HepG2 (cell line): ENCODE measurements around the gene FAM53B.

Source experiments
- FOXJ3 ChIP-seq: sonication (generic); formaldehyde crosslinking; IDR thresholded peaks from 2 replicates; pipeline ENCODE4 v1.4.0; 2020; ENCODE audit warnings: missing genetic modification reagents, mild to moderate bottlenecking, borderline replicate concordance
- HDAC1 ChIP-seq: sonication (generic); formaldehyde crosslinking; IDR thresholded peaks from 2 replicates; pipeline ENCODE4 v1.5.1; 2020; ENCODE audit warnings: mild to moderate bottlenecking, missing genetic modification reagents
- HNRNPK ChIP-seq: fragments of 200-400 bp; formaldehyde crosslinking; IDR thresholded peaks from 2 replicates; pipeline ENCODE4 v1.6.1; 2018; ENCODE audit warnings: low read length, low read depth, moderate library complexity, mild to moderate bottlenecking; ENCODE audit not compliant: poor library complexity, severe bottlenecking
- NR1H2 ChIP-seq: sonication (generic); formaldehyde crosslinking; IDR thresholded peaks from 2 replicates; pipeline ENCODE4 v1.8.1; 2022; ENCODE audit warnings: low read depth, missing genetic modification reagents, borderline replicate concordance
- RFX1 ChIP-seq: fragments of 450-650 bp; IDR thresholded peaks from 2 replicates; pipeline ENCODE4 v1.6.1; 2017
- SNRNP70 ChIP-seq: fragments of 200-400 bp; formaldehyde crosslinking; IDR thresholded peaks from 2 replicates; pipeline ENCODE4 v1.6.1; 2017; ENCODE audit warnings: mild to moderate bottlenecking, low read depth, low read length, moderate library complexity
- TAF1 ChIP-seq: sonication (generic); formaldehyde crosslinking; IDR thresholded peaks from 2 replicates; pipeline ENCODE4 v1.4.0; 2020; ENCODE audit warnings: missing genetic modification reagents
- ZNF234 ChIP-seq: sonication (generic); formaldehyde crosslinking; conservative IDR thresholded peaks from 2 replicates; pipeline ENCODE4 v1.5.1; 2020; ENCODE audit warnings: mild to moderate bottlenecking, missing genetic modification reagents
- TF ChIP-seq, protein P1 (sequence below): sonication (generic); formaldehyde crosslinking; IDR thresholded peaks from 2 replicates; pipeline ENCODE4 v1.4.0; 2020; ENCODE audit warnings: mild to moderate bottlenecking, low read depth, missing genetic modification reagents

GRCh38 chr10:124609698-124610097, 134.5 kb downstream of the FAM53B start:
- no peak for TF ChIP-seq HDAC1 (CRISPR knock-in tag)
- TF ChIP-seq, protein P1, sequence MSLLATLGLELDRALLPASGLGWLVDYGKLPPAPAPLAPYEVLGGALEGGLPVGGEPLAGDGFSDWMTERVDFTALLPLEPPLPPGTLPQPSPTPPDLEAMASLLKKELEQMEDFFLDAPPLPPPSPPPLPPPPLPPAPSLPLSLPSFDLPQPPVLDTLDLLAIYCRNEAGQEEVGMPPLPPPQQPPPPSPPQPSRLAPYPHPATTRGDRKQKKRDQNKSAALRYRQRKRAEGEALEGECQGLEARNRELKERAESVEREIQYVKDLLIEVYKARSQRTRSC (CRISPR knock-in tag), result no peak
- TF ChIP-seq FOXJ3 (CRISPR knock-in tag), result no peak
- no peak for TF ChIP-seq TAF1
- TF ChIP-seq HNRNPK, result no peak
- no peak for TF ChIP-seq NR1H2 (CRISPR knock-in tag)
- no peak for TF ChIP-seq ZNF234 (CRISPR knock-in tag)
- TF ChIP-seq SNRNP70, result no peak
- TF ChIP-seq RFX1, result no peak
